CD4-positive, alpha-beta T cell (primary cell): Measurements from ENCODE around the gene FHDC1. TPM values are rescaled to one million over a fixed set of nuclear protein-coding genes. Genes with fewer than 3 reads are reported as not detected.

Experiments
- ATAC-seq: fragments of 200-7000 bp; cut with Tn5 transposase; one replicate; pipeline ENCODE4 v1.10.0; 2022; ENCODE audit warnings: mild to moderate bottlenecking; ENCODE audit not compliant: poor library complexity
- CTCF ChIA-PET: fragments of 350-600 bp; sonication (Branson Sonifier 250); formaldehyde crosslinking; loops from one replicate; lab custom pipeline; 2021; ENCODE audit warnings: antibody characterized with exemption, inconsistent platforms; lab: Charles Lee
- POLR2A ChIA-PET: fragments of 350-600 bp; sonication (Branson Sonifier 250); formaldehyde crosslinking; loops from one replicate; lab custom pipeline; 2021; ENCODE audit warnings: antibody characterized with exemption, inconsistent platforms; lab: Charles Lee
- DNase-seq, 14 experiments: peaks; one replicate each; pipeline ENCODE4 v3.0.0-alpha.2; 2013 to 2020; ENCODE audit warnings: mixed read lengths in 2 of 14
- H3K27ac ChIP-seq, 2 donors: one replicate each; pipeline versions ENCODE4 v1.5.1 to v1.7.0; 2013; ENCODE audit warnings: low read length in 2 of 2, low read depth in 1 of 2, mild to moderate bottlenecking in 1 of 2
- H3K27me3 ChIP-seq, 2 experiments: 1 replicate in 1 of 2; 2 replicates in 1 of 2; pipeline versions ENCODE4 v1.6.1 to v1.7.0; 2013; ENCODE audit warnings: low read length in 2 of 2, control low read depth in 1 of 2, mild to moderate bottlenecking in 1 of 2, moderate library complexity in 1 of 2; ENCODE audit not compliant: insufficient read depth in 2 of 2, control insufficient read depth in 1 of 2
- H3K36me3 ChIP-seq: one replicate; pipeline ENCODE4 v1.6.1; 2013; ENCODE audit warnings: low read length, control low read depth; ENCODE audit not compliant: insufficient read depth
- H3K4me1 ChIP-seq: one replicate; pipeline ENCODE4 v1.6.1; 2013; ENCODE audit warnings: low read length, control low read depth; ENCODE audit not compliant: insufficient read depth
- H3K4me3 ChIP-seq: one replicate; pipeline ENCODE4 v1.5.1; 2013; ENCODE audit warnings: mild to moderate bottlenecking, low read length, moderate library complexity
- H3K9me3 ChIP-seq, 2 experiments: 1 replicate in 1 of 2; 2 replicates in 1 of 2; pipeline versions ENCODE4 v1.6.1 to v1.7.0; 2013; ENCODE audit warnings: low read length in 2 of 2, mild to moderate bottlenecking in 2 of 2, control low read depth in 1 of 2, moderate library complexity in 1 of 2; ENCODE audit not compliant: control insufficient read depth in 1 of 2, insufficient read depth in 1 of 2
- H3K27ac Mint-ChIP-seq: one replicate; pipeline ENCODE4 v1.8.0; 2020; ENCODE audit warnings: mixed read lengths
- H3K27me3 Mint-ChIP-seq: one replicate; pipeline ENCODE4 v1.8.0; 2021; ENCODE audit warnings: mixed read lengths
- H3K36me3 Mint-ChIP-seq: one replicate; pipeline ENCODE4 v1.8.0; 2021; ENCODE audit warnings: low read depth, mixed read lengths
- H3K4me1 Mint-ChIP-seq: one replicate; pipeline ENCODE4 v1.8.0; 2021; ENCODE audit warnings: low read depth, mixed read lengths
- H3K4me3 Mint-ChIP-seq: one replicate; pipeline ENCODE4 v1.8.0; 2020; ENCODE audit warnings: mild to moderate bottlenecking, mixed read lengths
- H3K9me3 Mint-ChIP-seq: one replicate; pipeline ENCODE4 v1.8.0; 2020; ENCODE audit warnings: mixed read lengths
- intact Hi-C, 2 experiments: fragments of 100-400 bp; cut with DNase I in 1 of 2; cut with micrococcal nuclease in 1 of 2; formaldehyde crosslinking; loops; one replicate each; pipeline versions ENCODE4 v1.15.1 to v1.9.0; 2023 to 2025; cut with DNase I, micrococcal nuclease
- total RNA-seq, 174 experiments: library from RNA in 2 of 174; stranded (reverse) in 2 of 174; gene quantifications; one replicate each; pipeline ENCODE4 v1.2.3 and lab custom pipeline; 2021 to 2026
- TF ChIP-seq, protein P1 (sequence below): fragments of 200-600 bp; IDR thresholded peaks from one replicate; pipeline ENCODE4 v1.8.0; 2022; ENCODE audit warnings: antibody characterized with exemption, mild to moderate bottlenecking

FHDC1 gene
- total RNA-seq, 2 experiments from 2014 or later = 0.03 TPM; not detected in 1

DNA sequence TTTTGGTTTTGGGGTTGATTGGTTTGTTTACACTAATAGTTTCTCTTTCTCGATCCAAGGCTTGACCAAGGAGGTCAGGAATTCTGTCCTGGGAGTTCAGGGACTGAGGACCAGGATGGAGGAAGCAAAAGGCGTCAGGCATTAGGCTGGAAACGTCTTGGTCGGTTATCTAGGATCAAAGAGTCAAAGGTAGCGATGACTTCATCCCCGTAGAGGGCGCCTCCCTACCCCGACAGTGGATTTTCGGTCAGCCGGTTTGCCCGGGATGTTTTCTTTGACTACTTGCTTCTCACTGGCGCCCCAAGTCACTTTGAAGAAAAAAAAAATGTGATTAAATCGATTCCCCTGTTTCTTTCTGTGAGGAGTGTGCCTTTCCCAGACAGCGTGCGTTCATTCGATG is 980 bp upstream of the FHDC1 start:
- Mint-ChIP-seq H3K9me3 (no peaks in the 10 kb centered on the region), H3K27ac (no peak overlapping the region), H3K27me3 (peaks cover 59% of the 10 kb centered on the region), H3K4me1 (peaks cover 24% of the 10 kb centered on the region), H3K4me3 (peak overlapping the region; percentile 75), H3K36me3 (no peaks in the 10 kb centered on the region)
- Histone ChIP-seq H3K27ac (no peak overlapping the region), H3K4me3 (no peak overlapping the region), H3K27me3 (peaks cover 53 to 62% of the 10 kb centered on the region in 2 experiments), H3K4me1 (peaks cover 22% of the 10 kb centered on the region), H3K9me3 (peaks cover 0 to 5% of the 10 kb centered on the region in 2 experiments), H3K36me3 (no peaks in the 10 kb centered on the region)
- TF ChIP-seq, protein P1, sequence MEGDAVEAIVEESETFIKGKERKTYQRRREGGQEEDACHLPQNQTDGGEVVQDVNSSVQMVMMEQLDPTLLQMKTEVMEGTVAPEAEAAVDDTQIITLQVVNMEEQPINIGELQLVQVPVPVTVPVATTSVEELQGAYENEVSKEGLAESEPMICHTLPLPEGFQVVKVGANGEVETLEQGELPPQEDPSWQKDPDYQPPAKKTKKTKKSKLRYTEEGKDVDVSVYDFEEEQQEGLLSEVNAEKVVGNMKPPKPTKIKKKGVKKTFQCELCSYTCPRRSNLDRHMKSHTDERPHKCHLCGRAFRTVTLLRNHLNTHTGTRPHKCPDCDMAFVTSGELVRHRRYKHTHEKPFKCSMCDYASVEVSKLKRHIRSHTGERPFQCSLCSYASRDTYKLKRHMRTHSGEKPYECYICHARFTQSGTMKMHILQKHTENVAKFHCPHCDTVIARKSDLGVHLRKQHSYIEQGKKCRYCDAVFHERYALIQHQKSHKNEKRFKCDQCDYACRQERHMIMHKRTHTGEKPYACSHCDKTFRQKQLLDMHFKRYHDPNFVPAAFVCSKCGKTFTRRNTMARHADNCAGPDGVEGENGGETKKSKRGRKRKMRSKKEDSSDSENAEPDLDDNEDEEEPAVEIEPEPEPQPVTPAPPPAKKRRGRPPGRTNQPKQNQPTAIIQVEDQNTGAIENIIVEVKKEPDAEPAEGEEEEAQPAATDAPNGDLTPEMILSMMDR = no peak
- POLR2A ChIA-PET = no interaction called here
- DNase-seq (peak in 1 of 14 experiments; percentile 4), ATAC-seq (no peak)
- CTCF ChIA-PET = no interaction called here
- intact Hi-C loops = no loop called here

DNA sequence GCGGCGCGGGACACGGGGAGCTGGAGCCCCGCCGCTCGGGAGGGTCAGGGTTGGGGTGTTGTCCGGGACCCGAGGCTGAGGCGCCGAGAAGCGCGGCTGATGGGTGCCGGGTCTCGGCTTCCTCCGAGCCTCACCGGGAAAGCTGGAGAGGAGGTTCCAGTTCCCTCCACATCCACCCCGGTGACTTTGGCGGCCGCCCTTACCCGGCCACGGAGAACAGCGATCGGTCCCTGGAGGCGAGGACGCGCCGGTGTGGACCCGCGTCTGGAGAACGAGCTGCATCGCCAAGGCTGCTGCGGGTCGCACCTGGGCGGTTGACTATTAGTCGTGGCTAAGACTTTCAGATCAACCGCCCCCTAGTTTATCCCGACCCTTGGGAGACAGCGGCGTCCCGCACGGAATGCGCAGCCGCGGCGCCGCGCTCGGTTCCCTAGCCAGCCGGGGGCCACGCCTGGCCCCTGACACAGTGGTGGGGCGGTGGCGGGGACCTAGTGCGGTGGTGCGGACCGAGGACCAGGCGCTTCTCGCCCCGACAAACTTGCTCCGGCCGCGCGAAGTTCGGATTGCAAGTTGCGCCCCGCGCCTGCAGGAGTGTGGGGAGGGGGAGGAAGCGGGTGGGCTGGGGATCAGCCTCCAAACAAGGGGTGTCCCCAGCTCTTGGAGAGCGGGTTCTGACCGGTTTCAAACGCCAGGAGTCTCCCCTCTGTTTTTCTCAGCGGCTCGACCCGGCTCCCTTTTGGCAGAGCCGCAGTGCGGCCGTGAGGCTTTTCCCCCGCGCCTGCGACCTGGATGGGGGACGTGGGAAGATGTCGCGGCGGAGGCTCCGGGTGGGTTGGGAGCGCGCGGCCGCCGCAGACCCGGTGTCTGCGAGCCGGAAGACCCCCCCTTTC is 568 bp downstream of the FHDC1 start:
- H3K36me3 ChIP-seq = no peaks in the 10 kb centered on the region
- intact Hi-C loops = no loop called here
- TF ChIP-seq, protein P1 = no peak
- ATAC-seq (no peak), DNase-seq (peak in 3 of 14 experiments; percentile 7 to 12 (median 7))
- H3K27me3 ChIP-seq = peaks cover 54 to 62% of the 10 kb centered on the region in 2 experiments
- no peaks in the 10 kb centered on the region for H3K36me3 Mint-ChIP-seq
- H3K27ac Mint-ChIP-seq = no peak overlapping the region
- peaks cover 22% of the 10 kb centered on the region for H3K4me1 ChIP-seq
- peaks cover 64% of the 10 kb centered on the region for H3K27me3 Mint-ChIP-seq
- H3K27ac ChIP-seq = no peak overlapping the region
- H3K9me3 Mint-ChIP-seq = no peaks in the 10 kb centered on the region
- peaks cover 24% of the 10 kb centered on the region for H3K4me1 Mint-ChIP-seq
- CTCF ChIA-PET = no interaction called here
- POLR2A ChIA-PET = no interaction called here
- H3K4me3 Mint-ChIP-seq = peak overlapping the region; percentile 63
- H3K9me3 ChIP-seq = peaks cover 0 to 5% of the 10 kb centered on the region in 2 experiments
- H3K4me3 ChIP-seq = peak overlapping the region; percentile 50

DNA sequence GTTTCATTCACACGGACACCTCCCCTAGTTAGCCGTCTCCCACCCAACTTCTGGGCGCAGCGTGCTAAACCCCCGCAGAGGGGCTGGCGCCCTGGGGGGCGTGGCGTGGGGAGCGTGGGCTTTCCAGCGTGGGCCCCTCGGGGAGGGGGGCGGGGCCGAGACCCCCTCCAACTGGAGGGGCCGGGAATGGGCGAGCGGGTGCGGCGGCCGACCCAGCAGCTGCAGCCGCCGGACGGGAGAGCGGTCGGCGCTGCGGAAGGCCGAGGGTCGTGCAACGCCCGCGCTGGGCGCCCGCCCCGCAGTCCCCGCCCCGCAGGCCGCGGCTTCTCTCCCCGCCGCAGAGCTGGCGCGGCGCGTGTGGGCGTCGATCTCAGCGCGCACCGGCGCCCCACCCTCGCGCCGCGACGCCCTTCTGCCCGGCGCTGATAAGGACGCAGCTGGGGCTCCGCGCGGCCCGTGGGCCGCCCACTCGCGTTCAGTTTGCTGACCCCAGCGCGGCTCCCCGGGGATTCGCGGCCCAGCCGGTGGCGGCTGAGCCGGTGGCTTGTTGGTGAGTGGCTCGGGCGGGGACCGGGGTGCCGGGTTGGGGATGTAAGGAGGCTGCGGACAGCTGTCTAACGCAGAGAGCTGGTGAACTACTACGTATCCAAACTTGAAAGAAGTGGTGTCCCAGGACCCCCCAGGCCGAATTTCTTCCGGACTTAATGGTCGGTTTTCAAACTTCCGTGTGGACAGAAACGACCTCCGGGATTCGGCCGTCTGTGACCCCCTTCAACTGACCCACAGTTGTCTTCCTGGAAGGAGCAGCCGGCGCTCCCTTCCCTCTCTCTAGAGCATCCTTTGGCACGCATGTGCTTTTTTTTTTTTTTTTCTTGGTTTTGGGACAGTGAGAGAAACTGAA is 1.5 kb downstream of the FHDC1 start:
- intact Hi-C loops = no loop called here
- Histone ChIP-seq H3K9me3 (peaks cover 0 to 5% of the 10 kb centered on the region in 2 experiments), H3K36me3 (no peaks in the 10 kb centered on the region), H3K4me1 (peaks cover 22% of the 10 kb centered on the region), H3K4me3 (peak overlapping the region; percentile 50), H3K27me3 (peaks cover 54 to 62% of the 10 kb centered on the region in 2 experiments), H3K27ac (no peak overlapping the region)
- ChIA-PET POLR2A (interaction anchor here (1.0 kb wide), 1 partner anchor 158 kb away, joined by 3 read pairs; the partner anchor contains the start of genes ARFIP1 and TIGD4), CTCF (no interaction called here)
- Mint-ChIP-seq H3K4me3 (peak overlapping the region; percentile 85), H3K27ac (no peak overlapping the region), H3K4me1 (peaks cover 24% of the 10 kb centered on the region), H3K36me3 (no peaks in the 10 kb centered on the region), H3K9me3 (no peaks in the 10 kb centered on the region), H3K27me3 (peaks cover 70% of the 10 kb centered on the region)
- peak in 2 of 14 experiments; percentile 31 for DNase-seq
- TF ChIP-seq, protein P1 = no peak
- peak; percentile 51 for ATAC-seq
